Activated CD4-positive, alpha-beta T cell treated with anti-CD3 and anti-CD28 coated beads for 36 hours (primary cell): ENCODE data around the gene EIPR1. TPM values are rescaled to one million over a fixed set of nuclear protein-coding genes. Genes with fewer than 3 reads are reported as not detected.

ENCODE experiments used
- ATAC-seq: fragments of 200-7000 bp; cut with Tn5 transposase; one replicate; pipeline ENCODE4 v1.10.0; 2021; ENCODE audit warnings: mild to moderate bottlenecking, moderate library complexity
- CTCF ChIA-PET: fragments of 350-600 bp; sonication (Branson Sonifier 250); formaldehyde crosslinking; loops from one replicate; lab custom pipeline; 2021; ENCODE audit warnings: antibody characterized with exemption; lab: Charles Lee
- POLR2A ChIA-PET: fragments of 350-600 bp; sonication (Branson Sonifier 250); formaldehyde crosslinking; loops from one replicate; lab custom pipeline; 2021; ENCODE audit warnings: antibody characterized with exemption, inconsistent platforms; lab: Charles Lee
- DNase-seq: peaks from one replicate; pipeline ENCODE4 v3.0.0-alpha.2; 2020
- H3K27ac Mint-ChIP-seq: one replicate; pipeline ENCODE4 v1.8.0; 2021; ENCODE audit warnings: mixed read lengths
- H3K27me3 Mint-ChIP-seq: one replicate; pipeline ENCODE4 v1.8.0; 2021; ENCODE audit warnings: mixed read lengths
- H3K36me3 Mint-ChIP-seq: one replicate; pipeline ENCODE4 v1.8.0; 2021; ENCODE audit warnings: low read depth, mixed read lengths
- H3K4me1 Mint-ChIP-seq: one replicate; pipeline ENCODE4 v1.8.0; 2021; ENCODE audit warnings: mixed read lengths
- H3K4me3 Mint-ChIP-seq: one replicate; pipeline ENCODE4 v1.8.0; 2021; ENCODE audit warnings: mild to moderate bottlenecking, moderate library complexity, mixed read lengths
- H3K9me3 Mint-ChIP-seq: one replicate; pipeline ENCODE4 v1.8.0; 2021; ENCODE audit warnings: low read depth, mixed read lengths
- intact Hi-C, 2 experiments: fragments of 100-400 bp; cut with DNase I in 1 of 2; cut with micrococcal nuclease in 1 of 2; formaldehyde crosslinking; loops; one replicate each; pipeline versions ENCODE4 v1.14.2 to v1.15.1; 2022 to 2024; cut with DNase I, micrococcal nuclease
- total RNA-seq, 2 experiments: library from RNA; stranded (reverse); gene quantifications; one replicate each; pipeline ENCODE4 v1.2.3, GENCODE V29; 2021

Gene EIPR1
- total RNA-seq, 2 experiments from 2014 or later: 38.6 to 58.2 TPM

DNA sequence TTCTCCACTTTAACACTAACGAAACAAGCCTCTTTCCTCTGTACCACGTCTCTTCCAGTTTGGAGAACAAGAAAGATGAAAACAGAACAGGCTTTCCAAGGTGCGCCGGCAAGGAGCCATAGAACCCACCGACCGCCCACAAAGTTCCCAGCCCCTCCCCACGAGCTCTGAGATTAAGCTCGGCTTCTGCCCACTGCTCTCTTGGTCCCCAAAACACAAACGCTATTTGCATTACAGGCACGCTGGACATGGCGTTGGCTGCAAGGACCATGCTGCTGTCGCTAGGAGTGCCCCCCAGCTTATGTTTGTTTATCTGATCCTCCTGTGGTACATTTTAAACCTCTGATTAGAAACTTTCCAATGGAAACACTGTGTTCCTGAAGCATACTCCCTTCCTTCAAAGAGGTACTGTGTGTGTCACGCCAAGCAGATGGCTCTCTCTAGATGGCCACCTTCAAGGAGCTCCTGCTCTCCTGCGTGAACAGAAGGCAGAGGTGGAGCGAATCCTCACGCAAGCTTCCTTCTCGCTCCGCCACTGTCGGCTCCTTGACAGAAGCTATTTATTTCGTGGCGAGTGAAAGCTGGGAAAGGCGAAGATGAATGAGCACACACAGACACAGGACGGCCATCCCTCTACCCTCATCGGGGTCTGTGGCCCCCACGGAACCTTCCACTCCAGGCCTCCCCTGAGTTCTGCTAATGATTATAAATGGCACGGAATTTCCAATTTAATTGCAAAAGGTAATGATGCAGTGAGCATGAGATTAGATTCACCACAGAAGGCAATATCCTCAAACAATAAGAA lies 166.2 kb downstream of the EIPR1 start:
- Mint-ChIP-seq H3K4me1 (peaks cover 20% of the 10 kb centered on the region), H3K4me3 (no peak overlapping the region), H3K27ac (no peak overlapping the region), H3K9me3 (no peaks in the 10 kb centered on the region), H3K27me3 (no peaks in the 10 kb centered on the region), H3K36me3 (peaks cover 20% of the 10 kb centered on the region)
- DNase-seq (no peak), ATAC-seq (no peak)
- POLR2A ChIA-PET: no interaction called here
- intact Hi-C loops: no loop called here
- CTCF ChIA-PET: no interaction called here

DNA sequence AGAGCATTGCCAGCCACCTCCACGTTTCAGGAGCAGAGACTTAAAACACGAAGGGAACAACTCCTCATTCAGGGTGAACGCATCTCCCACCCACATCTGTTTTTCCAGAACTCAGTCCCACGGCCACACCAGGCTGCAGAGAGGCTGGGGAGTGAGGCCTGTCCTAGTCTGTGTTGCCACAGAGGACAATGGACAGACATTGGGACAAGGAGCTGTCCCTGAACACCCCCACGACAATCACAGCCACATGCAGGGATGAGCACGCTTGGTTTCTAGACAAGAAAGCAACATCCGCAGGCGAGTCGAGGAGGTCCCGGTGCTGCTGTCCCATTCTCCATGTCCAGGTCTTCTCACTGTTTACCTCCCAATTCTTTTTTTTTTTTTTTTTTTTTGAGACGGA lies 167.4 kb downstream of the EIPR1 start:
- DNase-seq: no peak
- no peak overlapping the region for H3K4me3 Mint-ChIP-seq
- no peaks in the 10 kb centered on the region for H3K9me3 Mint-ChIP-seq
- H3K36me3 Mint-ChIP-seq: peaks cover 20% of the 10 kb centered on the region
- H3K27ac Mint-ChIP-seq: no peak overlapping the region
- no peaks in the 10 kb centered on the region for H3K27me3 Mint-ChIP-seq
- POLR2A ChIA-PET: no interaction called here
- intact Hi-C loops: no loop called here
- CTCF ChIA-PET: no interaction called here
- no peak for ATAC-seq
- peaks cover 12% of the 10 kb centered on the region for H3K4me1 Mint-ChIP-seq

DNA sequence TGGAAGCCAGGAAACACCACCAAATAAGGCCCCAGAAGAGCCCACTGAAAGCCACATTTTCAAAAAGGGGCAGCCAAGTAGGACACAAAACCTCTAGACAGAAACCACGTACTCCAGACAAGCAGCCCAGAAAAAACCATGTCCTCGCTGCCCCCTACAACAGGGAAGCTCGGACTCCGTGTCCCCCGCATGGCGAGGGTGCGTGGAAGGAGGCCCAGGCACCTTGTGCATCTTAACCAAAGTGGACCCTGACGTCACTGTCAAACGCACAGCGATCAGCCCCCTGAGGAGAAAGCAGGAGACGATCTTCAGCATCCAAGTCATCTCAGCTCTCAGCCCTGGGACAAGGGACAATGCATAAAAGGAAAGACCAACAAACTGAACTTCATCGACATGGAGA lies 168.4 kb downstream of the EIPR1 start:
- no peaks in the 10 kb centered on the region for H3K9me3 Mint-ChIP-seq
- no peaks in the 10 kb centered on the region for H3K27me3 Mint-ChIP-seq
- ChIA-PET CTCF (no interaction called here), POLR2A (no interaction called here)
- H3K4me3 Mint-ChIP-seq: no peak overlapping the region
- intact Hi-C loops: no loop called here
- H3K27ac Mint-ChIP-seq: no peak overlapping the region
- ATAC-seq: no peak
- DNase-seq: no peak
- peaks cover 8% of the 10 kb centered on the region for H3K4me1 Mint-ChIP-seq
- H3K36me3 Mint-ChIP-seq: peaks cover 16% of the 10 kb centered on the region

DNA sequence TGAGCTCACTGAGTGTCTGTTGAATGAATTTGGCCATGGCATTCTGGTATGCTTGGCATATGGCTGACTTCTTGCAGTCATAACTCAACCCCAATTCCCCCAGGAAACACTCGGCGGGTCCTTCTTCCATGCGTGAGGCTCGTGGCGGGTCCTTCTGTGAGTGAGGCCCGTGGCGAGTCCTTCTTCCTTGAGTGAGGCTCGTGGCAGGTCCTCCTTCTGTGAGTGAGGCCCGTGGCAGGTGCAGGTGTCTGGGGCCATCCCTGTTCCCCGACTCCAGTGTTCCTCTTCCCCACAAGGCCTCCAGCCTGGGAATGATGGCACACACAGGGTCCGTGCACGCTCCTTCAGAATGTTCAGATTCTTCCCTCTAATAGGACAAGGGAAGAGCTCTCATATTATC lies 169.0 kb downstream of the EIPR1 start:
- no peaks in the 10 kb centered on the region for H3K27me3 Mint-ChIP-seq
- no peak for DNase-seq
- peaks cover 11% of the 10 kb centered on the region for H3K36me3 Mint-ChIP-seq
- no peak overlapping the region for H3K27ac Mint-ChIP-seq
- intact Hi-C loops: no loop called here
- peaks cover 7% of the 10 kb centered on the region for H3K4me1 Mint-ChIP-seq
- ChIA-PET POLR2A (no interaction called here), CTCF (no interaction called here)
- no peak for ATAC-seq
- no peak overlapping the region for H3K4me3 Mint-ChIP-seq
- no peaks in the 10 kb centered on the region for H3K9me3 Mint-ChIP-seq

DNA sequence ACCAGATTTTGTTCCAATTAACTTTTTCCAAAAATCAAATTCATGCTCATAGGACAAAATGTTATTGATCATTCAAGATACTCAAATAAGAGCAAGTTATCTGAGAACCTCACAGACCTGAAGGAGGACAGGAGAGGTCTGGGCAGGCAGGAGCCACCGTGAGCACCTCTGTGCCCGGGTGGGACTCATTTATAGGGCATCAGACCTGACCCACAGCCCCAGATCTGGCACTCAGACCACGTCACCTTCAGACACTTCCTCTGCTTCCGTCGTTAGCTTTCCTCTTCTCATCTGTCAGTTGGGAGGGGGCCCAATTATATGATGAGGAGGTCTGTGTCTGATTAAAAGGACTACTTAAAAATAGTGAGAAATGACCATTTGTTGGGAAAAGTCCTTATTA lies 169.4 kb downstream of the EIPR1 start:
- CTCF ChIA-PET: interaction anchor here (0.7 kb wide), 1 partner anchor 9 kb away, joined by 3 read pairs; no protein-coding TSS in a partner anchor
- Mint-ChIP-seq H3K36me3 (peaks cover 9% of the 10 kb centered on the region), H3K4me3 (no peak overlapping the region), H3K4me1 (peaks cover 7% of the 10 kb centered on the region), H3K27ac (no peak overlapping the region), H3K27me3 (no peaks in the 10 kb centered on the region), H3K9me3 (no peaks in the 10 kb centered on the region)
- POLR2A ChIA-PET: no interaction called here
- intact Hi-C loops: no loop called here
- no peak for DNase-seq
- no peak for ATAC-seq

DNA sequence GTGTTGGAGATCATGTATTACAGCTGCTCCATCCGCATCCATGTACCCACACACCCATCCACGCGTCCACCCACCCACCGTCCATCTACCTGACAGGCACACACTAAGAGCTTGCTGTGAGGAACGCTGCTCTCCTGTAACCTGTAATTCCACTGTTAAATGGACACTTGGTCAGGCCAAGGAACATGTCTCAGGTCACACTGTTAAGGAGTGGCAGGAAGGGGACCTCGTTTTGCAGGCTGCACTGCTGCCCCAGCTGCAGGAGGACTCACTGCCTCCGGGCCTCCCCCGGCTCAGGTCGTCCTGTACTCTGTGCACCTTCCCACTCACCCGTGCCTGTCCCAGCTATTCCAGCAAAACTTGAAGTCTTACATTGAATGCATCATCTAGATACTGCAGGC lies 170.5 kb downstream of the EIPR1 start:
- H3K4me1 Mint-ChIP-seq: peaks cover 7% of the 10 kb centered on the region
- CTCF ChIA-PET: no interaction called here

DNA sequence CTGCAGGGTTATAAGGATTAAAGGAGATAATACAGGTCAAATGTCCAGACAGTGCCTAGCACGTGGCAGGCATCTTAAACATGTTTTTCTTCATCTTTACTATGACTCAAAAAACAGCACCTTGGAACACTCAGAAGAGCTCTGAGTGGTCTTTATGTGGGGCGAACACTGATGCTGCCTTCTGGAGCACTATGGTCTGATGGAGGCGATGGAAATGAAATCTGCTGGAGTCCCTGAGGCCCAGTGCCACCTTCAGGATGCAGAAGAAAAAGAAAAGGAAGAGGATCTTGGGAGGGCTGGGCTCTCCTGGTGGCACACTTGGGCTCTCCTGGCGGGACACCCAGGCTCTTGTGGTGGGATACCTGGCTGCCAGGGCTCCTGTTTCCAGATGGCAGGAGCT lies 171.8 kb downstream of the EIPR1 start:
- intact Hi-C loops: no loop called here
- Mint-ChIP-seq H3K9me3 (no peaks in the 10 kb centered on the region), H3K27ac (no peak overlapping the region), H3K4me3 (no peak overlapping the region), H3K4me1 (peaks cover 7% of the 10 kb centered on the region), H3K27me3 (no peaks in the 10 kb centered on the region), H3K36me3 (peaks cover 13% of the 10 kb centered on the region)
- ATAC-seq: no peak
- ChIA-PET POLR2A (no interaction called here), CTCF (interaction anchor here (0.8 kb wide), 1 partner anchor 40 kb away, joined by 3 read pairs; no protein-coding TSS in a partner anchor)
- no peak for DNase-seq

More for the DNA sequence above, 170.5 kb downstream of the EIPR1 start:
- Mint-ChIP-seq H3K4me3 (no peak overlapping the region), H3K36me3 (peaks cover 12% of the 10 kb centered on the region), H3K27ac (no peak overlapping the region), H3K27me3 (no peaks in the 10 kb centered on the region), H3K9me3 (no peaks in the 10 kb centered on the region)
- intact Hi-C loops: no loop called here
- ATAC-seq (no peak), DNase-seq (no peak)
- POLR2A ChIA-PET: interaction anchor here (0.6 kb wide), 1 partner anchor 170 kb away, joined by 3 read pairs; the partner anchor contains the start of gene EIPR1

DNA sequence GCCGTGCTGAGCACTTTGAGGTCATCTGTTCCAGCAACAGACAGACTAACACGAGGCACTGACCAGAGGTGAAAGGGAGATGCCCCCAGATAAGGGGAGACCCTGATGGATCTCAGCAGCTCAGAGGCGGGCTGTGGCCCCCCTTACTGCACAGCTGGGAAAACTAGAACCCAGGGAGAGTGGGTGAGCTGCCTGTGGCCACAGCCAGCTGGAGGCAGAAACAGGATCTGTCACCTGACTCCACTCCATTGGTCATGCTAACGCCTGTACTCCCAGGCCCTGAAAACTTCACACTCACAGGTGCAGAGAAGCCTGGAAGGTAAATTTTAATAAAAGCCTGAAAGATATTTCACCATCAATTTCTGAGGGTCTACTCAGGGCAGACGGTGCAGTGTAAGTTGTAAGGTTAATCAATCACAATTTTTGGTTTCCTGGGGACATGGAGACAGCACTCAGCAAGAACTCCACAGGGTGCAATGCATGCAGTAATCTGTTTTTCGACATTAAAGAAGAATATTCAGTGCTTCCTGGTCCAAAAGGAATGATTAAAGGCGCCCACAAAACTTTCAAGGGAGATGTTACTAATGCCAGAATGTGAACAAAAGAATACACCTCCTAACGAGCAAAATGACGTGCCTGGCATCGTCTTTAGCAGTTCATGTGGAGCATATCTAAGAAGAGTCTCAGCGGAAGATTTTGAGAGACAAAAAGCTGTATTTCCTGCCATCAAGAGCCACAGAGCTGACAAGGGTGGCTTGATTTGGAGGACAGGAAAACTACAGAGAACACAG lies 173.4 kb downstream of the EIPR1 start:
- CTCF ChIA-PET: interaction anchor here (0.6 to 0.7 kb wide), 2 partner anchors 174 to 1197 kb away, joined by 3 read pairs; no protein-coding TSS in a partner anchor
- POLR2A ChIA-PET: no interaction called here
- intact Hi-C loops: no loop called here
- no peaks in the 10 kb centered on the region for H3K9me3 Mint-ChIP-seq
- peaks cover 7% of the 10 kb centered on the region for H3K4me1 Mint-ChIP-seq
- no peak overlapping the region for H3K27ac Mint-ChIP-seq
- peaks cover 16% of the 10 kb centered on the region for H3K36me3 Mint-ChIP-seq
- H3K27me3 Mint-ChIP-seq: no peaks in the 10 kb centered on the region
- H3K4me3 Mint-ChIP-seq: no peak overlapping the region
- ATAC-seq (no peak), DNase-seq (no peak)

DNA sequence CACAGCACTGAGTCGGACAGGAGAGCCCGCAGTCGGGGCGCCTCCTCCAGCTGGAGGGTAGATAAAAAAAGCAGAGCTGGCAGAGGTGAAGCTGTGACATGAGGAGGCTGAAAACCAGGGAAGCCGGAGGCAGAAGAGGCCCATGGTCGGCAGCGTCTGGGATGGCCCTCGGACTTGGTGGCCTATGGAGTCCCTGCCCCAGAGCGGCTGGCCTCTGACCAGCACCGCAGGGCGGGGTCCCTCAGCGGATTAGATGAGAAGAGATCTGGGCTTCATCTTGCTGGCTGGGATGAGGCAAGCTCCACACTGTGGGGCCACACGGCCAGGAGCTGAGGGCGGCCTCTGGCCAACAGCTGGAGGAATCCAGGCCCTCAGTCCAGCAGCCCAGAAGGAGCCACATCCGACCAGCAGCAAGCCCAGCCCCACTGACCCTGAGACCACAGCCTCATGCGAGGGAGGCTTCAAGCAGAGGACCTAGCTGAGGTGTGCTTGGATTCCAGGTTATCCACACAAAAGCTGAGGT lies 174.1 kb downstream of the EIPR1 start:
- POLR2A ChIA-PET: no interaction called here
- DNase-seq (no peak), ATAC-seq (no peak)
- intact Hi-C loops: no loop called here
- peaks cover 8% of the 10 kb centered on the region for H3K4me1 Mint-ChIP-seq
- no peak overlapping the region for H3K4me3 Mint-ChIP-seq
- no peaks in the 10 kb centered on the region for H3K27me3 Mint-ChIP-seq
- no peaks in the 10 kb centered on the region for H3K9me3 Mint-ChIP-seq
- peaks cover 18% of the 10 kb centered on the region for H3K36me3 Mint-ChIP-seq
- H3K27ac Mint-ChIP-seq: no peak overlapping the region
- CTCF ChIA-PET: no interaction called here

DNA sequence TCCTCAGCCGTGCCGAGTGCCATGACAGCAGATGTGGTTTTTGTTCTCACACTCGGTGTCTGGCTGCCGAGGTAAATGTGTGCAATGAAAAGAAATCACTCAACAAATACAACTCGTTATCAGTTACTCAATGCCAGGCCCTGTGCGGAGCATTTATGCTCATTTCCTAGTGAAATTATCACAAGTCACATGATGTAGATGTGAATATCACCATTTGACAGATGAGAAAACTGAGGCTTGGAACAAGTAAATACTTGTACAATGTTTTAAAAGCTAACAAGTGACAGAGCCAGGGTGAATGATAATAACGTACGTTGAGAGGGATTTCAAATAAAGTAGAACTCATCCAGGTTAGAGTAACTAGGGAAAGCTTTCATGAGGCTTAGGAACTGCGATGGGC lies 174.7 kb downstream of the EIPR1 start:
- Mint-ChIP-seq H3K9me3 (no peaks in the 10 kb centered on the region), H3K27ac (no peak overlapping the region), H3K4me3 (no peak overlapping the region), H3K36me3 (peaks cover 17% of the 10 kb centered on the region), H3K27me3 (no peaks in the 10 kb centered on the region), H3K4me1 (peaks cover 10% of the 10 kb centered on the region)
- DNase-seq (no peak), ATAC-seq (no peak)
- ChIA-PET CTCF (no interaction called here), POLR2A (no interaction called here)
- intact Hi-C loops: no loop called here

DNA sequence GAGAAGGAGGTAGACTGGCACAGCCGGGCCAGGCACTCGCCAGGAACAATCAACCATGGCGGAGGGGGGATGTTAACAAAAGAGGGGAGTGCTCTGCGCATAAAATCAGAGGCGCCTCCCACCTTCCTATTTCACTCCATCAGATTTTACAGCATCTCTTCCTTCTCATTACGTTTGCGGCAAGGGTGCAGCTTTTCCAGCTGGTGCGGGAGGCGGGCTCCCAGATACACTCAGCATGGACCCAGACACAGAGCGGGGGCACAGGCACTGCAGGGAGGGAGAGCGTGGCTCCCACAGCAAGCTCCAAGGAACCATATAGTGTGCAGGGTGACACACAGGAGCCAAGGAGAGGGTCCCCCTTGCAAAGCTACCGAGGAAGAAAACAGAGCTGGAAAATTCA lies 176.3 kb downstream of the EIPR1 start:
- intact Hi-C loops: no loop called here
- no peaks in the 10 kb centered on the region for H3K27me3 Mint-ChIP-seq
- ChIA-PET CTCF (interaction anchor here (1.1 to 1.4 kb wide), 2 partner anchors 12 to 15 kb away, joined by 3 read pairs; no protein-coding TSS in a partner anchor), POLR2A (no interaction called here)
- H3K36me3 Mint-ChIP-seq: peaks cover 17% of the 10 kb centered on the region
- no peak overlapping the region for H3K4me3 Mint-ChIP-seq
- no peaks in the 10 kb centered on the region for H3K9me3 Mint-ChIP-seq
- no peak overlapping the region for H3K27ac Mint-ChIP-seq
- H3K4me1 Mint-ChIP-seq: peaks cover 10% of the 10 kb centered on the region
- DNase-seq (no peak), ATAC-seq (no peak)
